ENCODE measurements around the gene EPHA8. TPM values are rescaled to one million over a fixed set of nuclear protein-coding genes. Genes with fewer than 3 reads are reported as not detected.

EPHA8 gene
- polyA plus RNA-seq, 2 donors, result 0.01 to 0.06 TPM

DNA sequence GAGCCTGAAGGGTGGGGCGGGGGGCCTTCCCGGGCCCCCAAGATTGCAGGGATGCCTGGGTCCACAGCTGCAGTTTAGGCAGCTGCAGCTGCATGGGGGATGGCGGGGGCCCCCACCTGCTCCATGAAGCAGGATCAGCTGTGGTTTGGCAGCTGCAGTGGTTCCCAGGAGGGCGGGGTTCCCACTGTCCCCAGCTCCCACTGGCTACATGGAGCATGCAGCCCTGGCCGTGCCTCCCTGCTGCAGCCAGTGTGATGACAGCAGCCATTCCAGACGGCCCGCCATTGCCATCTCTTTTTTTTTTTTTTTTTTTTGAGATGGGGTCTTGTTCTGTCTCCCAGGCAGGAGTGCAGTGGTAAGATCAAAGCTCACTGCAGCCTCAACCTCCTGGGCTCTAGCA lies 72.1 kb downstream of the EPHA8 start:
- WGBS, 2 donors, result 57 to 63% methylated on average over 7 of the region's 7 CpGs
- Histone ChIP-seq H3K4me1 (ENCODE audit: control insufficient read depth in 2 of 2, insufficient read depth in 2 of 2, low read length in 1 of 2) (no peaks in the 10 kb centered on the region), H3K4me3 (ENCODE audit: low read depth in 1 of 2, low read length in 2 of 2) (no peak overlapping the region), H3K36me3 (ENCODE audit: control insufficient read depth in 2 of 2, insufficient read depth in 2 of 2, low read length in 1 of 2) (no peaks in the 10 kb centered on the region), H3K27ac (ENCODE audit: low read depth in 2 of 2, low read length in 1 of 2) (no peak overlapping the region), H3K27me3 (ENCODE audit: control insufficient read depth in 1 of 2, insufficient read depth in 2 of 2, low read length in 2 of 2) (no peaks in the 10 kb centered on the region), H3K9me3 (ENCODE audit: control insufficient read depth in 2 of 2, insufficient read depth in 1 of 2, low read depth in 1 of 2, low read length in 1 of 2) (no peaks in the 10 kb centered on the region)

DNA sequence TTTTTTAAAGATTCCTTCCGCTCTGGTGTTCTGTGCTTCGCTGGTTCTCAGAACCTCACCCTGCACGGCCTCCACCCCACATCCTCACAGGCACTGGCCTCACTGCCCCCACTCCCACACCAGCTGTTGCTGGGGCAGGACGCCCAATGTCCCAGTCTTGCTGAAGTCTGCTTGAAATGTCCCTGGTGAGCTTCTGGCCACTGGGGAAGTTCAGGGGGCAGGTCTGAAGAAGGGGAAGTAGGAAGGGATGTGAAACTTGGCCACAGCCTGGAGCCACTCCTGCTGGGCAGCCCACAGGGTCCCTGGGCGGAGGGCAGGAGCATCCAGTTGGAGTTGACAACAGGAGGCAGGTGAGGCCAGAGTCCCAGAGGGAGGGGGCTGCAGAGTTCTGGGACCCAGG lies 73.1 kb downstream of the EPHA8 start, which contains the start of gene C1QA:
C1QA (plus strand) TSS at position 276 of the 400 bp plus-strand sequence. CDS start 989 bp downstream, outside the sequence.
- Histone ChIP-seq H3K4me3 (ENCODE audit: low read depth in 1 of 2, low read length in 2 of 2) (no peak within 1 kb of the TSS), H3K4me1 (ENCODE audit: control insufficient read depth in 2 of 2, insufficient read depth in 2 of 2, low read length in 1 of 2) (no peaks in the 10 kb centered on the region), H3K36me3 (ENCODE audit: control insufficient read depth in 2 of 2, insufficient read depth in 2 of 2, low read length in 1 of 2) (no peaks in the 10 kb centered on the region), H3K9me3 (ENCODE audit: control insufficient read depth in 2 of 2, insufficient read depth in 1 of 2, low read depth in 1 of 2, low read length in 1 of 2) (no peaks in the 10 kb centered on the region), H3K27ac (ENCODE audit: low read depth in 2 of 2, low read length in 1 of 2) (no peak within 1 kb of the TSS), H3K27me3 (ENCODE audit: control insufficient read depth in 1 of 2, insufficient read depth in 2 of 2, low read length in 2 of 2) (no peaks in the 10 kb centered on the region)
- 54 to 60% methylated on average over 5 of the region's 5 CpGs for WGBS, 2 donors

DNA sequence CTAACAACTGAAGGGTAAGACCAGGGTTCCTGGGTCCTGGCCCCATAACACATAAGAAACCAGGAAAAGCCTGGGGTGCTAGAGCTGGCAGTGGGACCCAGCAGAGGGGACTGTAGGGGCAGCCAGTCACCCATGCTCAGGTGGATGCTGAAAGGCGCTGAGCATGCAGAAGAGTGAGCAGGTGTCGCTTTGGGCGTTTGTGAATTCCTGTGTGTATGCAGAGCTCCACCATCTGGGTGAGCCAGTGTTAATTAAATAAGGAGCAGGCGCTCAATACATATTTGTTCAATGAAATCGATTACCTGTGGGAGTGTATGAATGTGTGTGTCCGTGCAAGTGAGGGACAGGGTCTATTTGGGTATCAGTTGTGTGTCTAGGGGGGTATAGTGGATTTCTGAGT lies 73.6 kb downstream of the EPHA8 start:
- 43 to 62% methylated on average over 6 of the region's 6 CpGs for WGBS, 2 donors
- no peaks in the 10 kb centered on the region for H3K36me3 ChIP-seq (ENCODE audit: control insufficient read depth in 2 of 2, insufficient read depth in 2 of 2, low read length in 1 of 2)
- H3K27ac ChIP-seq (ENCODE audit: low read depth in 2 of 2, low read length in 1 of 2), result no peak overlapping the region
- no peak overlapping the region for H3K4me3 ChIP-seq (ENCODE audit: low read depth in 1 of 2, low read length in 2 of 2)
- H3K9me3 ChIP-seq (ENCODE audit: control insufficient read depth in 2 of 2, insufficient read depth in 1 of 2, low read depth in 1 of 2, low read length in 1 of 2), result no peaks in the 10 kb centered on the region
- no peaks in the 10 kb centered on the region for H3K4me1 ChIP-seq (ENCODE audit: control insufficient read depth in 2 of 2, insufficient read depth in 2 of 2, low read length in 1 of 2)
- no peaks in the 10 kb centered on the region for H3K27me3 ChIP-seq (ENCODE audit: control insufficient read depth in 1 of 2, insufficient read depth in 2 of 2, low read length in 2 of 2)

DNA sequence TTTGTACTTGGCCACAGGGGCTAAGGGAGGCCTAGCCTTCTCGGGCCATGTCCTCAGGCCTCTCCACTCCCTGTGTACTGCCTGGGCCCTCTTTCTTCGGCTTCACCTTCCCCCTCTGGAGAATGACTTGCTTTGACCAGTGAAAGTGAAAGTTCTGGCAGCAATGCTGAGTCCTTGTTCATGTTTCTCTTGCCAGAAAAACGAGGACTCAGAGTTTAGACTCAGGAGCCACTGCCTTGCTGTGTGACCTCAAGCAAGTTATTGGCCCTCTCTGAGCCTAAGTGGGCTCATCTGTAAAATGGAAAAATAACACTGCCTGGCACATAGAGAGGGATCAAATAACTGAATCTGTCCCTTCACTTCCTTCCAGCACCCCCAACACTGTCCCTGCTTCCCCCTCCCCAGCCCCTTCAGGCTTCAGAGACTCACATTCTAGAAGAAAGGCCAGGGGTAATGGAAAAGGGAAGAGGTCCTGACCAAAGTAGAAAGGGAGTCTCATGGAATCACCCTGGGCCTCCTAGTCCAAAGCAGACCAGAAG lies 74.7 kb downstream of the EPHA8 start:
- no peaks in the 10 kb centered on the region for H3K36me3 ChIP-seq (ENCODE audit: control insufficient read depth in 2 of 2, insufficient read depth in 2 of 2, low read length in 1 of 2)
- H3K9me3 ChIP-seq (ENCODE audit: control insufficient read depth in 2 of 2, insufficient read depth in 1 of 2, low read depth in 1 of 2, low read length in 1 of 2), result no peaks in the 10 kb centered on the region
- H3K4me1 ChIP-seq (ENCODE audit: control insufficient read depth in 2 of 2, insufficient read depth in 2 of 2, low read length in 1 of 2), result no peaks in the 10 kb centered on the region
- H3K27ac ChIP-seq (ENCODE audit: low read depth in 2 of 2, low read length in 1 of 2), result no peak overlapping the region
- 57 to 58% methylated on average over 3 of the region's 3 CpGs for WGBS, 2 donors
- no peaks in the 10 kb centered on the region for H3K27me3 ChIP-seq (ENCODE audit: control insufficient read depth in 1 of 2, insufficient read depth in 2 of 2, low read length in 2 of 2)
- no peak overlapping the region for H3K4me3 ChIP-seq (ENCODE audit: low read depth in 1 of 2, low read length in 2 of 2)

DNA sequence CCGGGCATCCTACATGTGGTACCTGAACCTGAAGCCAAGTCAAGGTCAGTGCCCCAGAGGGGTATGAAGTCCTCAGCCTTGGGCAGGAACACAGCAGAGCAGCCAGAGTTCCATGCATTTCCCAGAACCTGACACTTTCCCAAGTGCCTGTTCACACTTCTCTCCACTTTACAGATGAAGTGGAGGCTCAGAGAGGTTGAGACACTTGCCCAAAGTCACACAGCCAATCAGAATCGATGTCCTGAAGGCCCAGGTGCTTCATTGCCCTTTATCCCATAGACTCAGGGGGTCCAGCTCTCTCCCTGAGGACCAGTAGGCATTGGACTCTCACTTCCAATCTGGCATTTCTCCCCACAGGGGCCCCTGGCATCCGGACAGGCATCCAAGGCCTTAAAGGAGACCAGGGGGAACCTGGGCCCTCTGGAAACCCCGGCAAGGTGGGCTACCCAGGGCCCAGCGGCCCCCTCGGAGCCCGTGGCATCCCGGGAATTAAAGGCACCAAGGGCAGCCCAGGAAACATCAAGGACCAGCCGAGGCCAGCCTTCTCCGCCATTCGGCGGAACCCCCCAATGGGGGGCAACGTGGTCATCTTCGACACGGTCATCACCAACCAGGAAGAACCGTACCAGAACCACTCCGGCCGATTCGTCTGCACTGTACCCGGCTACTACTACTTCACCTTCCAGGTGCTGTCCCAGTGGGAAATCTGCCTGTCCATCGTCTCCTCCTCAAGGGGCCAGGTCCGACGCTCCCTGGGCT lies 75.4 kb downstream of the EPHA8 start:
- 81 to 86% methylated on average over 23 of the region's 23 CpGs for WGBS, 2 donors
- Histone ChIP-seq H3K4me3 (ENCODE audit: low read depth in 1 of 2, low read length in 2 of 2) (no peak overlapping the region), H3K27ac (ENCODE audit: low read depth in 2 of 2, low read length in 1 of 2) (no peak overlapping the region), H3K9me3 (ENCODE audit: control insufficient read depth in 2 of 2, insufficient read depth in 1 of 2, low read depth in 1 of 2, low read length in 1 of 2) (no peaks in the 10 kb centered on the region), H3K36me3 (ENCODE audit: control insufficient read depth in 2 of 2, insufficient read depth in 2 of 2, low read length in 1 of 2) (no peaks in the 10 kb centered on the region), H3K27me3 (ENCODE audit: control insufficient read depth in 1 of 2, insufficient read depth in 2 of 2, low read length in 2 of 2) (no peaks in the 10 kb centered on the region), H3K4me1 (ENCODE audit: control insufficient read depth in 2 of 2, insufficient read depth in 2 of 2, low read length in 1 of 2) (no peaks in the 10 kb centered on the region)

DNA sequence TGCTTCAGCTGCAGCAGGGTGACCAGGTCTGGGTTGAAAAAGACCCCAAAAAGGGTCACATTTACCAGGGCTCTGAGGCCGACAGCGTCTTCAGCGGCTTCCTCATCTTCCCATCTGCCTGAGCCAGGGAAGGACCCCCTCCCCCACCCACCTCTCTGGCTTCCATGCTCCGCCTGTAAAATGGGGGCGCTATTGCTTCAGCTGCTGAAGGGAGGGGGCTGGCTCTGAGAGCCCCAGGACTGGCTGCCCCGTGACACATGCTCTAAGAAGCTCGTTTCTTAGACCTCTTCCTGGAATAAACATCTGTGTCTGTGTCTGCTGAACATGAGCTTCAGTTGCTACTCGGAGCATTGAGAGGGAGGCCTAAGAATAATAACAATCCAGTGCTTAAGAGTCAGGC lies 76.0 kb downstream of the EPHA8 start:
- no peaks in the 10 kb centered on the region for H3K4me1 ChIP-seq (ENCODE audit: control insufficient read depth in 2 of 2, insufficient read depth in 2 of 2, low read length in 1 of 2)
- no peaks in the 10 kb centered on the region for H3K36me3 ChIP-seq (ENCODE audit: control insufficient read depth in 2 of 2, insufficient read depth in 2 of 2, low read length in 1 of 2)
- no peak overlapping the region for H3K4me3 ChIP-seq (ENCODE audit: low read depth in 1 of 2, low read length in 2 of 2)
- no peak overlapping the region for H3K27ac ChIP-seq (ENCODE audit: low read depth in 2 of 2, low read length in 1 of 2)
- H3K27me3 ChIP-seq (ENCODE audit: control insufficient read depth in 1 of 2, insufficient read depth in 2 of 2, low read length in 2 of 2), result no peaks in the 10 kb centered on the region
- no peaks in the 10 kb centered on the region for H3K9me3 ChIP-seq (ENCODE audit: control insufficient read depth in 2 of 2, insufficient read depth in 1 of 2, low read depth in 1 of 2, low read length in 1 of 2)
- WGBS, 2 donors, result 36 to 38% methylated on average over 8 of the region's 8 CpGs

DNA sequence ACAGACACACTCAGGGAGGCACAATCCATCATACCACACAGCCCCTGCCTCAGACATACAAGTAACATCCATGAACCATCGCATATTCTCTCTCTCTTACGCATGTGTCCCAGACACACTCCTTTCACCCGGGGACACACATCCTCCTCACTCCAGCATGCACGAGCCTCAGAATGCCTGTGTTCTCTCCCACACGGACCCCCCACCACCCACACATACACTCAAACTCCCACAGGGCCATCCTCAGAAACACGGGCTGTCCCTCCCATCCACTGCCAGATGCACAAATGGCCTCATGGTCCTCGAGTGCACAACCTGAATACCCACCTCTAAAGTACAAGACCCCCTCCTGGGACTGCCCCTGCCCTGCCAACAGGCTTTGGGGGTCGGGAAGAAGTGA lies 78.0 kb downstream of the EPHA8 start:
- Histone ChIP-seq H3K27me3 (ENCODE audit: control insufficient read depth in 1 of 2, insufficient read depth in 2 of 2, low read length in 2 of 2) (no peaks in the 10 kb centered on the region), H3K4me3 (ENCODE audit: low read depth in 1 of 2, low read length in 2 of 2) (no peak overlapping the region), H3K4me1 (ENCODE audit: control insufficient read depth in 2 of 2, insufficient read depth in 2 of 2, low read length in 1 of 2) (no peaks in the 10 kb centered on the region), H3K27ac (ENCODE audit: low read depth in 2 of 2, low read length in 1 of 2) (no peak overlapping the region), H3K36me3 (ENCODE audit: control insufficient read depth in 2 of 2, insufficient read depth in 2 of 2, low read length in 1 of 2) (no peaks in the 10 kb centered on the region), H3K9me3 (ENCODE audit: control insufficient read depth in 2 of 2, insufficient read depth in 1 of 2, low read depth in 1 of 2, low read length in 1 of 2) (no peaks in the 10 kb centered on the region)
- 60 to 61% methylated on average over 8 of the region's 8 CpGs for WGBS, 2 donors

DNA sequence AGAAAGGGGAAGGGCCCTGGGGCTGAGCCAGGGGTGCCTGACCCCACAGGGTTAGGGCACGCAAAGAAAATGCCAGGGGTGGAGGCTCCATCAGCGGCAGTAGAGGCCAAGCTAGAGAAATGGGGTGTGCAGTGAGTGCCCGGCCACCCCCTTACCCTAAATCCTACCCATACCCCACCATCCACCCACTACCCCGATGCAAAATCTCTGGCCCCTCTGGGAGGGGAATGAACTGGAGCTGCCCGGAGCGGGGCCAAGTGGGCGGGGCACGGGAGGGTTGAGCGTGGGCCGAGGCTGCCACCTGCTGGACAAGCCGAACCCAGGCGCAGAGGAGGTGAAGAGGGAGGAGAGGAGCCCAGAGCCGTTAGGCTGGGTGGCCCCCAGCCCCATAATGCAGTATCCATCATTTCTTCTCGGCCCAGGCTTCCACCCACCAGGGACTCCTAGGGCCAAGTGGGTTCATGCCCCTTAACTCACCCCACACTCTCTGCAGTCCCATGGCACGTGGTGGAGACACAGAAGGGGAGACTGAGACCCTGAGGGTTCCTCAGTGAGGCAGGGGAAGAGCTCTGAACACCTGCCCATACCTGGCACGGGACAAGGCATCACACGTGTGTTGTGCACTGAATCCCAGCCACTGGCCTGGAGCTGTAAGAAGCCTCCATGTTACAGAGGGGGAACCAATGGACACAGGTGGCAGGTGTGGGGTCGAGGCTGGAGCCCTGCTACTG lies 78.8 kb downstream of the EPHA8 start:
- H3K36me3 ChIP-seq (ENCODE audit: control insufficient read depth in 2 of 2, insufficient read depth in 2 of 2, low read length in 1 of 2), result no peaks in the 10 kb centered on the region
- no peaks in the 10 kb centered on the region for H3K27me3 ChIP-seq (ENCODE audit: control insufficient read depth in 1 of 2, insufficient read depth in 2 of 2, low read length in 2 of 2)
- no peaks in the 10 kb centered on the region for H3K4me1 ChIP-seq (ENCODE audit: control insufficient read depth in 2 of 2, insufficient read depth in 2 of 2, low read length in 1 of 2)
- H3K4me3 ChIP-seq (ENCODE audit: low read depth in 1 of 2, low read length in 2 of 2), result no peak overlapping the region
- no peak overlapping the region for H3K27ac ChIP-seq (ENCODE audit: low read depth in 2 of 2, low read length in 1 of 2)
- no peaks in the 10 kb centered on the region for H3K9me3 ChIP-seq (ENCODE audit: control insufficient read depth in 2 of 2, insufficient read depth in 1 of 2, low read depth in 1 of 2, low read length in 1 of 2)
- WGBS, 2 donors, result 10 to 14% methylated on average over 10 to 18 of the region's 18 CpGs

DNA sequence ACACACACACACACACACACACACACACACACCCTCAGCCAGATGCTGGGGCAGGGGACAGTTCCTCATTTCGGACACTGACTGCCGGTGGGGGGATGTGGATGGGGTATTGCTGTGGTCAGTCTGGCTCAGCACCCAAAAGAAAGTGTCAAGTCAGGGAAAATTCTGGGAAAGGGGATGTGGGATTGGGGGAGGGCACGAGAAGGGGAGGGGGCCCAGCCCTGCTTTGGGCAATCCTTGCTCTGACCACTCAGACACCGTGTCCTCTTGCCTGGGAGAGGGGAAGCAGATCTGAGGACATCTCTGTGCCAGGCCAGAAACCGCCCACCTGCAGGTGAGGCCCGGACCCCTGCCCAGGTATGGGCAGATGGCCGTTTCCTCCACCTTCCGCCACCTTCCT lies 80.1 kb downstream of the EPHA8 start, which contains the start of gene C1QC:
C1QC (plus strand) TSS at position 253 of the 400 bp plus-strand sequence. CDS start 391 bp downstream, outside the sequence.
- no peaks in the 10 kb centered on the region for H3K27me3 ChIP-seq (ENCODE audit: control insufficient read depth in 1 of 2, insufficient read depth in 2 of 2, low read length in 2 of 2)
- H3K27ac ChIP-seq (ENCODE audit: low read depth in 2 of 2, low read length in 1 of 2), result no peak within 1 kb of the TSS
- H3K4me3 ChIP-seq (ENCODE audit: low read depth in 1 of 2, low read length in 2 of 2), result no peak within 1 kb of the TSS
- no peaks in the 10 kb centered on the region for H3K4me1 ChIP-seq (ENCODE audit: control insufficient read depth in 2 of 2, insufficient read depth in 2 of 2, low read length in 1 of 2)
- H3K36me3 ChIP-seq (ENCODE audit: control insufficient read depth in 2 of 2, insufficient read depth in 2 of 2, low read length in 1 of 2), result no peaks in the 10 kb centered on the region
- H3K9me3 ChIP-seq (ENCODE audit: control insufficient read depth in 2 of 2, insufficient read depth in 1 of 2, low read depth in 1 of 2, low read length in 1 of 2), result no peaks in the 10 kb centered on the region
- 69 to 78% methylated on average over 8 of the region's 8 CpGs for WGBS, 2 donors

Measured in esophagus (tissue), 2 donors.